Measurements from ENCODE around the gene LGMN. TPM values are rescaled to one million over a fixed set of nuclear protein-coding genes. Genes with fewer than 3 reads are reported as not detected.

Gene LGMN
- total and polyA plus RNA-seq, 2 of the 8 experiments (the other 6 are each of a cell fraction or from before 2014, with no cell fraction given), result 57.4 to 83.4 TPM

DNA sequence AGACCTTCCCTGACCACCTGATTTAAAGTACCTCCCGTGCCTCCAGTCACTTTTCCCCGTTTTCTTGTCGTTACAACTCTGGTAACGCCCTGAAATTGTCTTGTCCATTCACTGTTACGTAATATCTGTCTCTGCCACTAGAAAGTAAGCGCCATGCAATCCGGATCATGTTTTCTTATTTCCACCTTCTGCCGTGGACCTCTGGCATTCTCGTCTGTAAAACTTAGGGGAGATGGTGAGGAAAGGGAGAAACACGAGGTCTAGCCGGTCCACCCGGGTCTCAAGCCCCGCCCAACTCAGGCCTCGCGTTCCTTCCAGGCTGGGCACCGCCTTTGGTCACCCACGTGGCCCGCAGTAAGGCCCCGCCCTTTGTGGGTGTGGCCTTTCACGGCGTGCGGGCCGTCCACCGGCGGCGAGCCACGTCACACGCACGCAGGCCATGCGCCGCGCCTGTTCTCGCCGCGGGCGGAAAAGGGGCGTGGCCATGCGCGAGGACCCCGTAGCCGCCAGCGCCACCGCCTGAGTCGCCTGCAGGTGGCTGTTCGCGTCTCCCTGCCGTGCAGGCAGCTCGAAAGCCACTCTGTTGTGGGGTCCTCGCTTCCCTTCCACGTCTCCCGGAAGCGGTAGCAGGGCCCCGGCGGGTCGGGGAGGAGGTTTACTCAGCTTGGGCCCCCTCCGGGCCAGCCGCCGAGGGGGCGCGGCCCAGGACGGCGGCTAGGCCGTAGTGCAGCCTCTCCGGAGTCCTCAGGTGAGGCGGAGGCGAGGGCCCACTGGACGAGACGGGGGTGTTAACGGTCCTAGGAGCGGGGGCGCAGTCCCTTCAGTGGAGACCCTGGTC is 45.5 kb upstream of the LGMN start, which contains the start of gene GOLGA5 (continued):
- peak; percentile 68; the same call in 1 of the 2 replicates for TF ChIP-seq TCF12 (IDR thresholded peaks at IDR 0.05; ENCODE audit: low read depth, low read length)
- TF ChIP-seq POLR2AphosphoS5 (IDR thresholded peaks at IDR 0.05; ENCODE audit: low read depth, low read length), result peak; percentile 66; the same call in 1 of the 2 replicates
- TF ChIP-seq, protein P1, sequence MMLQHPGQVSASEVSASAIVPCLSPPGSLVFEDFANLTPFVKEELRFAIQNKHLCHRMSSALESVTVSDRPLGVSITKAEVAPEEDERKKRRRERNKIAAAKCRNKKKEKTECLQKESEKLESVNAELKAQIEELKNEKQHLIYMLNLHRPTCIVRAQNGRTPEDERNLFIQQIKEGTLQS (IDR thresholded peaks at IDR 0.05; ENCODE audit: insufficient read depth, low read depth, low read length), result peak; percentile 52
- TF ChIP-seq FOSL1 (IDR thresholded peaks at IDR 0.05; ENCODE audit: insufficient read depth, low read depth, low read length), result no peak
- no peak for TF ChIP-seq EZH2 (IDR thresholded peaks at IDR 0.05; ENCODE audit: low read depth, low read length, severe bottlenecking)
- TF ChIP-seq BCL11A (IDR thresholded peaks at IDR 0.05; ENCODE audit: low read depth in 2 of 2, low read length in 2 of 2), result no peak
- TF ChIP-seq SP1 (IDR thresholded peaks at IDR 0.05; ENCODE audit: low read depth, low read length), result peak; percentile 64
- no peak for TF ChIP-seq KDM5A (IDR thresholded peaks at IDR 0.05; ENCODE audit: low read length)
- no peak for TF ChIP-seq EGR1 (IDR thresholded peaks at IDR 0.05; ENCODE audit: borderline replicate concordance, low read depth, low read length)
- peak; percentile 51; the same call in 1 of the 2 replicates for TF ChIP-seq TBP (IDR thresholded peaks at IDR 0.05; ENCODE audit: low read depth, low read length)
- TF ChIP-seq, protein P2, sequence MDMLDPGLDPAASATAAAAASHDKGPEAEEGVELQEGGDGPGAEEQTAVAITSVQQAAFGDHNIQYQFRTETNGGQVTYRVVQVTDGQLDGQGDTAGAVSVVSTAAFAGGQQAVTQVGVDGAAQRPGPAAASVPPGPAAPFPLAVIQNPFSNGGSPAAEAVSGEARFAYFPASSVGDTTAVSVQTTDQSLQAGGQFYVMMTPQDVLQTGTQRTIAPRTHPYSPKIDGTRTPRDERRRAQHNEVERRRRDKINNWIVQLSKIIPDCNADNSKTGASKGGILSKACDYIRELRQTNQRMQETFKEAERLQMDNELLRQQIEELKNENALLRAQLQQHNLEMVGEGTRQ (IDR thresholded peaks at IDR 0.05; ENCODE audit: low read length), result peak; percentile 84
- TF ChIP-seq SUZ12 (IDR thresholded peaks at IDR 0.05; ENCODE audit: low read length), result peak; percentile 34; the same call in 1 of the 2 replicates
- TF ChIP-seq GABPA (IDR thresholded peaks at IDR 0.05; ENCODE audit: borderline replicate concordance, insufficient read depth, low read length), result no peak
- TF ChIP-seq CBX5 (IDR thresholded peaks at IDR 0.05; ENCODE audit: low read depth, low read length), result no peak
- TF ChIP-seq CTBP2 (IDR thresholded peaks at IDR 0.05; ENCODE audit: borderline replicate concordance, insufficient read depth, insufficient read length, low read length), result no peak
- TF ChIP-seq, protein P3, sequence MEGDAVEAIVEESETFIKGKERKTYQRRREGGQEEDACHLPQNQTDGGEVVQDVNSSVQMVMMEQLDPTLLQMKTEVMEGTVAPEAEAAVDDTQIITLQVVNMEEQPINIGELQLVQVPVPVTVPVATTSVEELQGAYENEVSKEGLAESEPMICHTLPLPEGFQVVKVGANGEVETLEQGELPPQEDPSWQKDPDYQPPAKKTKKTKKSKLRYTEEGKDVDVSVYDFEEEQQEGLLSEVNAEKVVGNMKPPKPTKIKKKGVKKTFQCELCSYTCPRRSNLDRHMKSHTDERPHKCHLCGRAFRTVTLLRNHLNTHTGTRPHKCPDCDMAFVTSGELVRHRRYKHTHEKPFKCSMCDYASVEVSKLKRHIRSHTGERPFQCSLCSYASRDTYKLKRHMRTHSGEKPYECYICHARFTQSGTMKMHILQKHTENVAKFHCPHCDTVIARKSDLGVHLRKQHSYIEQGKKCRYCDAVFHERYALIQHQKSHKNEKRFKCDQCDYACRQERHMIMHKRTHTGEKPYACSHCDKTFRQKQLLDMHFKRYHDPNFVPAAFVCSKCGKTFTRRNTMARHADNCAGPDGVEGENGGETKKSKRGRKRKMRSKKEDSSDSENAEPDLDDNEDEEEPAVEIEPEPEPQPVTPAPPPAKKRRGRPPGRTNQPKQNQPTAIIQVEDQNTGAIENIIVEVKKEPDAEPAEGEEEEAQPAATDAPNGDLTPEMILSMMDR (IDR thresholded peaks at IDR 0.05; ENCODE audit: control extremely low read depth in 1 of 3, insufficient read depth in 1 of 3, low read depth in 1 of 3, low read length in 3 of 3), result no peak
- TF ChIP-seq BACH1 (IDR thresholded peaks at IDR 0.05; ENCODE audit: low read length), result peak; percentile 95
- TF ChIP-seq CBX8 (IDR thresholded peaks at IDR 0.05; ENCODE audit: borderline replicate concordance, low read depth, low read length), result no peak
- no peak for TF ChIP-seq RAD21 (IDR thresholded peaks at IDR 0.05 in 1 of 2, conservative IDR thresholded peaks at IDR 0.05 in 1 of 2; ENCODE audit: low read depth in 2 of 2, low read length in 2 of 2)

Measured in H1 (cell line).